Progenitor cell of endocrine pancreas (in vitro differentiated cells): ENCODE results near the gene DLG4. TPM values are rescaled to one million over a fixed set of nuclear protein-coding genes. Genes with fewer than 3 reads are reported as not detected.
A peak's percentile ranks its signal among the peaks of the same experiment; 100 is the strongest.

Experiments used
- DNase-seq: peaks from one replicate; pipeline ENCODE4 v3.0.0; 2021; ENCODE audit warnings: low spot score; ENCODE audit not compliant: unreplicated experiment
- H3K27ac Mint-ChIP-seq: 2 replicates; pipeline ENCODE4 v1.8.0; 2021; ENCODE audit warnings: mild to moderate bottlenecking, moderate library complexity, mixed read lengths
- H3K27me3 Mint-ChIP-seq: 2 replicates; pipeline ENCODE4 v1.8.0; 2021; ENCODE audit warnings: mixed read lengths
- H3K36me3 Mint-ChIP-seq: 2 replicates; pipeline ENCODE4 v1.8.0; 2022; ENCODE audit warnings: mixed read lengths; ENCODE audit not compliant: insufficient read depth
- H3K4me1 Mint-ChIP-seq: 2 replicates; pipeline ENCODE4 v1.8.0; 2021; ENCODE audit warnings: low read depth, mixed read lengths
- H3K4me3 Mint-ChIP-seq: 2 replicates; pipeline ENCODE4 v1.8.0; 2021; ENCODE audit warnings: low read depth, mild to moderate bottlenecking, moderate library complexity, mixed read lengths
- H3K9me3 Mint-ChIP-seq: 2 replicates; pipeline ENCODE4 v1.8.0; 2021; ENCODE audit warnings: low read depth, mixed read lengths
- CTCF ChIP-seq: fragments of 200-600 bp; sonication (generic); IDR thresholded peaks from one replicate; pipeline ENCODE4 v1.5.0; 2021; ENCODE audit warnings: antibody characterized with exemption, mild to moderate bottlenecking; ENCODE audit not compliant: unreplicated experiment
- total RNA-seq: library from RNA; stranded (reverse); gene quantifications from 2 replicates; pipeline ENCODE4 v1.2.1, GENCODE V29; 2021

The DLG4 gene
- total RNA-seq, 1 donor from 2014 or later = 48.6 TPM

GRCh38 chr17:7146115-7146514, 73.5 kb downstream of the DLG4 start:
- no peak for DNase-seq
- TF ChIP-seq CTCF = no peak

GRCh38 chr17:7144213-7144612, 75.4 kb downstream of the DLG4 start:
- no peak for TF ChIP-seq CTCF
- H3K9me3 Mint-ChIP-seq = no peaks in the 10 kb centered on the region
- DNase-seq = no peak
- no peaks in the 10 kb centered on the region for H3K36me3 Mint-ChIP-seq
- H3K4me3 Mint-ChIP-seq = no peak overlapping the region
- peaks cover 3% of the 10 kb centered on the region for H3K27me3 Mint-ChIP-seq
- no peak overlapping the region for H3K27ac Mint-ChIP-seq
- H3K4me1 Mint-ChIP-seq = peaks cover 25% of the 10 kb centered on the region

More at GRCh38 chr17:7146115-7146514, 73.5 kb downstream of the DLG4 start:
- no peaks in the 10 kb centered on the region for H3K9me3 Mint-ChIP-seq
- no peaks in the 10 kb centered on the region for H3K27me3 Mint-ChIP-seq
- H3K4me3 Mint-ChIP-seq = no peak overlapping the region
- H3K27ac Mint-ChIP-seq = no peak overlapping the region
- peaks cover 20% of the 10 kb centered on the region for H3K4me1 Mint-ChIP-seq
- no peaks in the 10 kb centered on the region for H3K36me3 Mint-ChIP-seq

- TF ChIP-seq CTCF = no peak
- H3K27ac Mint-ChIP-seq = peak overlapping the region; percentile 79
- no peak for DNase-seq
- H3K4me3 Mint-ChIP-seq = peak overlapping the region; percentile 1
- peaks cover 25% of the 10 kb centered on the region for H3K4me1 Mint-ChIP-seq
- H3K27me3 Mint-ChIP-seq = peaks cover 3% of the 10 kb centered on the region
- H3K36me3 Mint-ChIP-seq = no peaks in the 10 kb centered on the region
- H3K9me3 Mint-ChIP-seq = no peaks in the 10 kb centered on the region
Observed at GRCh38 chr17:7141824-7142223, 77.8 kb downstream of the DLG4 start.

GRCh38 chr17:7139400-7139799, 80.2 kb downstream of the DLG4 start:
- Mint-ChIP-seq H3K4me3 (no peak overlapping the region), H3K27ac (no peak overlapping the region), H3K27me3 (peaks cover 3% of the 10 kb centered on the region), H3K9me3 (no peaks in the 10 kb centered on the region), H3K4me1 (peaks cover 20% of the 10 kb centered on the region), H3K36me3 (no peaks in the 10 kb centered on the region)
- no peak for TF ChIP-seq CTCF
- no peak for DNase-seq

- DNase-seq = no peak
- Mint-ChIP-seq H3K27ac (no peak overlapping the region), H3K9me3 (no peaks in the 10 kb centered on the region), H3K4me3 (no peak overlapping the region), H3K4me1 (peaks cover 20% of the 10 kb centered on the region), H3K36me3 (no peaks in the 10 kb centered on the region), H3K27me3 (peaks cover 3% of the 10 kb centered on the region)
- TF ChIP-seq CTCF = no peak
Observed at GRCh38 chr17:7138800-7139381, 80.7 kb downstream of the DLG4 start.
